A549 treated with CORT108297 at 1 μM for 4 hours (cell line): ENCODE results near the gene ARMC6. TPM values are rescaled to one million over a fixed set of nuclear protein-coding genes. Genes with fewer than 3 reads are reported as not detected.

Experiments
- total RNA-seq: library from RNA; stranded (reverse); fragments of 200-300 nt; extraction: Qiagen RNA extraction; gene quantifications from 5 replicates; pipeline ENCODE4 v1.2.3, GENCODE V29; 2022

The ARMC6 gene
- total RNA-seq: 24.2 to 30.9 TPM (median 29.9 TPM) in 5 replicates

GRCh38 chr19:19033426-19034203 lies at the start of gene ARMC6, which contains the start of gene SUGP2:
ARMC6 (plus strand) TSS chr19:19033603; CDS start chr19:19034210, 607 bp downstream.
SUGP2 (minus strand) TSS chr19:19033517; CDS start chr19:19031071, 2,446 bp downstream.

GRCh38 chr19:19063183-19064097 lies 30.0 kb downstream of the ARMC6 start, which contains the start of gene SLC25A42:
SLC25A42 (plus strand) TSS chr19:19063994; CDS start chr19:19096125, 32,131 bp downstream.

Other genes starting within 250 kb of the ARMC6 start
- 0.04 to 0.06 TPM (median 0.05 TPM) in 4 of 5 replicates, not detected in the other for gene COMP, start 242.3 kb upstream of the ARMC6 start, total RNA-seq
- gene UPF1, start 201.6 kb upstream of the ARMC6 start, total RNA-seq: 33.1 to 46.1 TPM (median 41.4 TPM) in 5 replicates
- gene CERS1, start 137.4 kb upstream of the ARMC6 start, total RNA-seq: 4.4 to 6.0 TPM (median 5.6 TPM) in 5 replicates
- 137 to 173 TPM (median 169 TPM) in 5 replicates for gene COPE, start 114.2 kb upstream of the ARMC6 start, total RNA-seq
- gene DDX49, start 113.9 kb upstream of the ARMC6 start, total RNA-seq: 32.4 to 48.7 TPM (median 44.7 TPM) in 5 replicates
- gene HOMER3, start 92.4 kb upstream of the ARMC6 start, total RNA-seq: 24.1 to 36.1 TPM (median 32.1 TPM) in 5 replicates
- 23.8 to 34.5 TPM (median 33.0 TPM) in 5 replicates for gene SUGP2, start 86 bp upstream of the ARMC6 start, total RNA-seq
- gene SLC25A42, start 30.4 kb downstream of the ARMC6 start, total RNA-seq: 0.44 to 1.2 TPM (median 0.67 TPM) in 5 replicates
- 19.5 to 29.5 TPM (median 26.2 TPM) in 5 replicates for gene TMEM161A, start 104.9 kb downstream of the ARMC6 start, total RNA-seq
- 0.70 to 0.95 TPM (median 0.75 TPM) in 4 of 5 replicates, not detected in the other for gene MEF2B, start 136.7 kb downstream of the ARMC6 start, total RNA-seq
- gene BORCS8, start 158.5 kb downstream of the ARMC6 start, total RNA-seq: 7.7 to 13.5 TPM (median 12.2 TPM) in 5 replicates
- gene RFXANK, start 158.7 kb downstream of the ARMC6 start, total RNA-seq: 36.1 to 51.6 TPM (median 47.5 TPM) in 5 replicates
- gene NR2C2AP, start 169.8 kb downstream of the ARMC6 start, total RNA-seq: 29.4 to 33.1 TPM (median 32.3 TPM) in 5 replicates
- gene NCAN, start 178.4 kb downstream of the ARMC6 start, total RNA-seq: 0.02 to 0.07 TPM (median 0.05 TPM) in 5 replicates
- 0.46 to 0.88 TPM (median 0.50 TPM) in 5 replicates for gene TM6SF2, start 239.7 kb downstream of the ARMC6 start, total RNA-seq